Measurements from ENCODE around the gene ZIC3.
"Not testable (repeated sequence)": the region's sequence is repeated elsewhere in the genome, so short reads cannot be mapped to it uniquely, and the experiment has no call there.

The ZIC3 gene

DNA sequence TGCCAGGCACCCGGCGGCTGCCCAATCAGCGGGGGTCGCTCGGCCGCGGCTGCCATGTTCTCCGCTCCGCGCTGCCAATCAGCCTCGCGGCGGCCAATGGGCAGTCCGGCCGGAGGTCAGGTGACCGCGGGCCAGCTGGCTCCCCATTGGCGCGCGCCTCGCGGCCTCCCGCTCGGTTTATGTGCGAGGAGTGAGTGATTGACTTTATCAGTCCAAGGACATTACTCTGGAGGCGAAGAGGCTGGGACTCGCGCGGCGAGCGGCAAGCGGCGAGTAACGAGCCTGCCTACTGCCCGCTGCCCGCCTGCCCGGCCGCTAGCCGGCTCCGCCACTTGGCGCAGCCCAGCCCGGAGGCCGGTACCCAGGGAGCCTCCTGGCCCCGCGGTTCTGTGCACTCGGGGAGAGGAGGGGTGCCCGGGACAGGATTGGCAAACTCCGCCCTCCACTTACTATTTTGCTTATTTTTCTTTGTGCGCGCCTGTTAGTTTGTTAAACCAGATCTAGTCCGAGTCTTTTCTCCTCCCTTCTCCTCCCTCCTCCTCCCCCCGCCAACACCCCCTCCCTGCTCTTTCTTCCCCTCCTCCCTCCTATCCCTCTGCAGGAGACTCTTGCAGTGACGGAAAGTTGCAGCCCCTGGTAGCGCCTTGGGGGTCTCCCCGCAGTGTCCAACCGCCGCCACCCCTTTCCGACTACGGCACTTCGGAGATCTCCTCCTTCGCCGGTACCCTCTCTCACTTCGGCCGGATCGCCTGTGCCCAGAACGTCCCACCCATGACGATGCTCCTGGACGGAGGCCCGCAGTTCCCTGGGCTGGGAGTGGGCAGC is at the start of gene ZIC3:
ZIC3 (plus strand) TSS at position 207 of the 825 bp plus-strand sequence; CDS start at position 772, 565 bp downstream.
- DNase-seq, result no peak

GRCh38 chrX:137519459-137519858 is 46.5 kb upstream of the ZIC3 start:
- no peak for DNase-seq

DNA sequence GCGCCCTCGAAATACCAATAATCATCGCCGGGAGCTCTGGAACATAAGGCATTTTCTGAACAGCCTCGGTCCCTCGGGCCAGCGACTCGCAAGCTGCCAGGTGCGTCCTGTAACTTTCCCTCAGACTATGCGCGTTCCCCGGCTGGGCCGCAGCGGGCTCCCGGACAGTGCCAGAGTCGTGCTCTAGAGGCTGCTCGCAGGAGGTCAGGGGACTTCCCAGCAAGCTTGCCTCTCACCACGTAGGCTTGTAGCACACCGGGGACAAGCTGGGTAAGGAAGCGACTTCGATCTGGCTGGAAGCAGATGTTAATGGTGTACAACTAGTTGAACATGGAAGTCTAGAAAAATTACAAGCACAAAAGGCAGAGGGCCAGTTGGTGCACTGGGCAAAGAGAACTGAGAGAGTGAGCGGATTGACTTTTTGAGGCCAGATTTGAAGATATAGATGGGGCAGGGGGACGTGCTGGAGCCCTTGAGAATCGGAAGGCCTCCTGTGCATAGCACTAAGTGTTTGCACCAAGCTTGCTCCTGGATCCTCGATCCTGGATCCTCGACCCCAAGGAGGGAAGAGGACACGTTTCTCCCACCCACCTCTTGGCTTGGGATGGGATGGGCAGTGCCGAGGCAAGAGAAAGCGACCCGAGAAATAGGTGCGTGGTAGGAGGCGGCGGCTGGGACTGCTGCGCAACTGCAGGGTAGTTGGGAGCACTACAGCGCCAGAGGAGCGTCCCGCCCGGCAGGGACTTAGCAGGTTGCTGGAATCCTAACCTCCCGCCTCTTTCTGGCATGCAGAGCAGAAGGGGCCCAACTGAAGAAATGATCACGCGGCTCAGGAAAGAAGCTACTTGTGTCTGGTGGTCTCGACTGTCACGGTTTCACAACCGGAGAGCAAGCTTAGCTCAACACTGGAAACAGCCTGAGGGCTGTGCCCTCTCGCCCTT is 19.9 kb upstream of the ZIC3 start:
- DNase-seq, result no peak

DNA sequence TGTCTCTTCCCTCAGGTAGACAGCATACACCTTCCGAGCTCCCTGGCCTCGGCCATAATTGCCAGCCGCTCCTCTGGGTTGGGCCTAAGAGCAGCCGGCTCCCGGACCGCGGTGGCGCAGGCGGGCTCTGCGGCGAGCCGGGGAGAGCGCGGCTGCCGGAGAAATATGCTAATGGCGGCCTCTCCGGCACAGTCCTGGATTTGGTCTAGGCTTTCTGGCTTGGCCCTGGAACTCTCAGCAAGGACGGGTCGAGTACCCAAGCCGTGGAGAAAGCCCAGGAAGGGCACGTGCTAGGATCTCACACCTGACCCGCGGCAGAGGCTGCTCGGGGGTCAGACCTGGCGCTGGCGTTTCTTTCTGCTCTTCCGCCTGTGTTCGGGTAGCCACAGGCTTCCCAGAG is 18.6 kb upstream of the ZIC3 start:
- DNase-seq, result no peak

DNA sequence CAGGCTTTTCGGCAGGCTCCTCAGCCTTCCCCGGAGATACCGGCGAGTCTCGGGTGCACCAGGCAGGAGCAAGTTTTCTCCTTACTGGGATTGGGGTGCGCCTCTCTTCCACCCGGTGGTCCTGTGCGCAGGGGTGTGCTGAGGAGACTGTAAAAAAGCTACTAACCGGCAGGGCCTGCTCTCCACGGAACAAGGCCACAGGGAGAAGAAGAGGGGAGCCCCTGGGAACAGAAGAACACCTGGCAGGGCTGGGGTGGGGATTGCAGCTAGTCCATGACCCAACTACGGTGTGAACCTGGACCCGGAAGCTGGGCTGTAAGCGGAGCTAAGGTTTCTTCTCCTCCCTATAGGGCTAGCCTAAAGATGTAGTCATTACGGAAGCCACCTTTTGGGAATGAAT is 17.7 kb upstream of the ZIC3 start:
- no peak for DNase-seq

DNA sequence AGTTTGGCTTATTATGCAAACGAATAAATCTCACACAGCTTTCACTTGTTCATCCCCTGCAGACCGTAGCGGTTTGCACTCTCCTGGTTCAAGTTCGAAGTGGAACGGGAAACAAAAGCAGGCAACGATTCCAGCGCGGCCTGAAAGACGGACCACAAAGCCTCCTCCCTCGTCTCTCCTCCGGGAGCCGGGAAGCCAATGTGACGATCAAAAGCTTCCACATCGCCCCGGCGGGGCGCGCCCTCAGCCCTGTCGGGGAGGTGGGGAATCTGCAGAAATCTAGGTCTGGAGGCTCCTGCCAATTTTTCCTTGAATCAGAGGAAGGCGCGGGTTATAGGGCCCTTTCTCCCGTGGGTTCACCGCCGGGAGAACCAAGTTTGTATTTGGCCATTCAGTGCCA is 16.9 kb upstream of the ZIC3 start:
- no peak for DNase-seq

DNA sequence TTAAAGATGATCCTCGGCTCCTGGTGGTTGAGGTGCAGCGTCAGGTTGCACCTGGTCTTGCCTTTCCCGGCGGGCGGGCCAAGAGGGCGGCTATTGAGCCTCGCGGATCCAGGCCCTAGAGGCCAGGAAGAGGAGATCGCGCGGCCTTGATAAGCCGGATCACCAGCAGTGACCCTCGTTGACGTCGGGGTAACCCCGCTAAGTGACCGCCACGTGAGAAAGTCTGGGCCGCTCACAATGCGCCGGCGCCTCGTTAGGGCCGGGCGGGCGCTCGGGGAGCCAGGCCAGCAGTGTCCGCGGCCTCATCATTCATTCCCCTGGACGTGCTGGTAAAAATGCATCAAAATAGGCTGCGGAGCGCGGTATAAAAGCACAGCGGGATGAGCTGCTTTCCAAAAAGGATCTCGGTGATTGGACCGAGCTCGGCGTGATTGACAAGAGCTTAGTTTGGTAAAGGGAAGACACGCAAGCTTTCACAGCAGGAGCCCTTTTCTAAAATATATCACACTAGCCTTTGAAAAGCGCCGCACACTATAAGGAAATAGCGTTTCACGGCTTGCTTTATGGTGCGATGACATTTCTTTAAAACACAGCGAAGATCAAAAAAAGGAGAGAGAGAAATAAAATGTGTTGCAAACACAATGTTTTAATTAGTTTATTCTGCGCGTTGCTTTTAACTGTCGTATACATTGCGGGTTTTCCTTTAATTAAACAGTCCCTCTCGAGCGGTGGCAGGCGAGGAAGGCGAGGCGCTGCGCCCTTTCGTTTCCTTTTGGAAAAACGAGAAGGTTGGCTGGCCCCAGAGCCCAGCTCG is 15.9 kb upstream of the ZIC3 start:
- DNase-seq, result no peak

DNA sequence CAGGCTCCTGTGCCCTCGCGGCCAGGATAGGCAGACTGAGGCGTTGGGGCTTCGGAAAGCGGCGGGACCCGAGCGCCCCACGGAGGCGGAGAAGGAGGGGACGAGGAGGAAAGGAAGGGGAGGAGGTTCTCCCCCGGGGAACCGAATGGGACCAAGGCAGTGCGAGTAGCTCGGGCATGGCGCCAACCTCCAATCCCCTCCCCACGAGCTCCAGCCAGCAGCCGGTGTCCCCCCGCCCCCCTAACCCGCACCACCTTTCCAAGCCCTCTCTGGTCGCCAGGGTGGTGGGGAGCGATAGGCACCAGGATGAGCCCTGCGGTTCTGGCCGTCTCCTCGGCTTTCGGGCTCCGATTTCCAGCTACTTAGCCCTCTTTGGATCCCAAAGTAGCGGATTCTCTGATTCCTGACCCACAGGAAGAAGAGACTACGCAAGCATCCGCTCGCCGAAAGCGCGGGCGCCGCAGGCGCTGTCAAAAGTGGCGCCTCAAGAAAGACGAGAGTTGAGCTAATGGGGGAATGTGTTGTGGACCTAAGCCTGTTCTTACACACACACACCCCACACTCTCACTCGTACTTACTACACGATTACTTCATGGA is 15.2 kb upstream of the ZIC3 start:
- DNase-seq, result no peak

- DNase-seq, result not testable (repeated sequence)
Measured at GRCh38 chrX:137552098-137552497, 13.8 kb upstream of the ZIC3 start.

DNA sequence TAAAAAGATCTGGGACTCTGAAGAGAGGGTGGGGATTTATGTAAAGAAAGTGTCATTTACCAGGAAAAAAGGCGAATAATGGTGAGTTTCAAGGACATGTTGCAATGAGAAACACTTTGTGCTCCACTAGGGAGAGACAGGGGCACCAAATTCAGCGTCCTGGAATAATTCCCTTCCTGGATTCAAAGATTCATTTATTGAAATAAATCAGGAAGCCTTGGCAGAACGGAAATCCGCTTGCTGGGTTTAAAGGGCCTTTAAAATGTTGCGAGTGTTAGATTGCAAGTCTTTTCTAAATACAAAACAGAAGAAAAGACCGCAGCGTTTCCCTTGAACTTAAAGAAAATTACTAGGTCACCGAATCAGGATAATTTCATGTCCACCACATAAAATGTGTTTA is 3.8 kb upstream of the ZIC3 start:
- DNase-seq, result no peak

GRCh38 chrX:137563681-137564651 is 2.0 kb upstream of the ZIC3 start:
- no peak for DNase-seq

DNA sequence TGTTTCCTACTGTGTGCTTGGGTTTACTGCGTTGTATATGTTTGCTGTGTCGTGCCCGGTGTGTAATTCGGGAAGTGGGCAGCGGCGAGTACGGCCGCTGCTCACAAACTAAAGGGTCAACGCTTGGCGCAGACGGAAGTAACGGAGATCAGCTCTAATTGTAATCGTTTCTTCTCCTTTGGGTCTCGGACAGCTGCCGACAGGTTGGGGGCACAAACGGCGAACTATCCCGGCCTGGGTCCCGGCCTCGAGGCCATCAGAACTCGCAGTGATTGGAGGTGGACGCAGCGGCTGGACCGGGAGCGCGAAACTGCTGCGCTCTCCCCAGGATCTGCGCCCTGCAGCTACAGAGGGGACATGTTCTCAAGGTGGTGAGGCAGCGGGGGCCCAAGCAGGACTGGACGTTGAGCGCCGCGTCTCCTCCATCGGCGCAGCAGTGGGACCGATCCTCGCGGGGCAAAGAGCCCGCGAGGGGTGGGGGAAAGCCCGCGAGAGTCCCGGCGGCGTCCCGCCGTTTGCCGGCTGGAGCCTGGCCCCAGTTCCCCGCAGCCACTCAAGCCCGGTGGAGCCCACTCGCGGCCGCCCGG is 516 bp upstream of the ZIC3 start:
- no peak for DNase-seq

DNA sequence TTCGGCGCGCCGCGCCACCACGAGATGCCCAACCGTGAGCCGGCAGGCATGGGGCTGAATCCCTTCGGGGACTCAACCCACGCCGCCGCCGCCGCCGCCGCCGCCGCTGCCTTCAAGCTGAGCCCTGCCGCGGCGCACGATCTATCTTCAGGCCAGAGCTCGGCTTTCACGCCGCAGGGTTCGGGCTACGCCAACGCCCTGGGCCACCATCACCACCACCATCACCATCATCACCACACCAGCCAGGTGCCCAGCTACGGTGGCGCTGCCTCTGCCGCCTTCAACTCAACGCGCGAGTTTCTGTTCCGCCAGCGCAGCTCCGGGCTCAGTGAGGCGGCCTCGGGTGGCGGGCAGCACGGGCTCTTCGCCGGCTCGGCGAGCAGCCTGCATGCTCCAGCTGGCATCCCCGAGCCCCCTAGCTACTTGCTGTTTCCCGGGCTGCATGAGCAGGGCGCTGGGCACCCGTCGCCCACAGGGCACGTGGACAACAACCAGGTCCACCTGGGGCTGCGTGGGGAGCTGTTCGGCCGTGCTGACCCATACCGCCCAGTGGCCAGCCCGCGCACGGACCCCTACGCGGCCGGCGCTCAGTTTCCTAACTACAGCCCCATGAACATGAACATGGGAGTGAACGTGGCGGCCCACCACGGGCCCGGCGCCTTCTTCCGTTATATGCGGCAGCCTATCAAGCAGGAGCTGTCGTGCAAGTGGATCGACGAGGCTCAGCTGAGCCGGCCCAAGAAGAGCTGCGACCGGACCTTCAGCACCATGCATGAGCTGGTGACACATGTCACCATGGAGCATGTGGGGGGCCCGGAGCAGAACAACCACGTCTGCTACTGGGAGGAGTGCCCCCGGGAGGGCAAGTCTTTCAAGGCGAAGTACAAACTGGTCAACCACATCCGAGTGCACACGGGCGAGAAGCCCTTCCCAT is 1.1 kb downstream of the ZIC3 start:
- no peak for DNase-seq

GRCh38 chrX:137567682-137568232 is 1.8 kb downstream of the ZIC3 start:
- DNase-seq, result no peak

DNA sequence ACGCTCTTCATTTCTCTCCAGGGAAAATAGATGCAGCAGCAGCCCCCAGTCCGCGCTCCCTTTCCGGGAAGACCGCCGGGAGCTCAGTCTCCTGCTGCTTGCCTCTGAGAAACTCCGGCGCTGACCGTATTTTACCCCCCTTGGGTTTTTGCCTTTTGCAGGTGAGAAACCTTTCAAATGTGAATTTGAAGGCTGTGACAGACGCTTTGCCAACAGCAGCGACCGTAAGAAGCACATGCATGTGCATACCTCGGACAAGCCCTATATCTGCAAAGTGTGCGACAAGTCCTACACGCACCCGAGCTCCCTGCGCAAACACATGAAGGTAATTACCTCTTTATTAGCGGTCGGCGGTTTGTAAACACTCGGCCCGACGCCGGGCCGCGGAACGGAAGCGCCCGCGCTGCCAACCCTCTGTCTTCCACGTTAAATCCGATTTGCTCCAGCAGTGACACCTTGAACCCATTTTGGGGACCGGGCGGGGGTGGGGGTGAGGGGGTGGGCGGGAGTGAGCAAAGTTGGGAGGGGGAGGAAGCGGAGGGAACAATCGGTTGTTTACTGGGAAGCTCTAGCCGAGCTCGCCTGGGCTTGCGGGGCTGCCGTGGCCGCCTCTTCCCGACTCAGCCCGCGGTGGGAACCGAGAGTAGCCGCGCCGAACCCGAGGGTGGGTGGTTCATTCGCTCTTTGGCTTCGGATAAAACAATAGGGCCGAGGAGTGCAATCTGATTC is 3.0 kb downstream of the ZIC3 start:
- DNase-seq, result no peak

GRCh38 chrX:137569470-137569891 is 3.6 kb downstream of the ZIC3 start:
- no peak for DNase-seq

GRCh38 chrX:137573324-137574101 is 7.6 kb downstream of the ZIC3 start:
- DNase-seq, result no peak
